ENCODE results near the gene FAM111A.

Gene FAM111A

GRCh38 chr11:59191890-59192289, 49.2 kb downstream of the FAM111A start:
- no peak for TF ChIP-seq CTCF (IDR thresholded peaks at IDR 0.05; ENCODE audit: unreplicated experiment in 3 of 3)
- Mint-ChIP-seq H3K27me3 (ENCODE audit: low read depth) (no peaks in the 10 kb centered on the region), H3K27ac (no peak overlapping the region), H3K36me3 (ENCODE audit: low read depth) (peaks cover 95% of the 10 kb centered on the region), H3K4me1 (peaks cover 20% of the 10 kb centered on the region), H3K4me3 (no peak overlapping the region), H3K9me3 (no peaks in the 10 kb centered on the region)

- no peak overlapping the region for H3K4me3 Mint-ChIP-seq
- H3K4me1 Mint-ChIP-seq: peaks cover 20% of the 10 kb centered on the region
- H3K27me3 Mint-ChIP-seq (ENCODE audit: low read depth): no peaks in the 10 kb centered on the region
- peaks cover 95% of the 10 kb centered on the region for H3K36me3 Mint-ChIP-seq (ENCODE audit: low read depth)
- TF ChIP-seq CTCF (IDR thresholded peaks at IDR 0.05; ENCODE audit: unreplicated experiment in 3 of 3): no peak
- H3K9me3 Mint-ChIP-seq: no peaks in the 10 kb centered on the region
- no peak overlapping the region for H3K27ac Mint-ChIP-seq
These were observed 49.9 kb downstream of the FAM111A start for GRCh38 chr11:59192446-59193020.

GRCh38 chr11:59193587-59194130, 51.0 kb downstream of the FAM111A start:
- no peak for TF ChIP-seq CTCF (IDR thresholded peaks at IDR 0.05; ENCODE audit: unreplicated experiment in 3 of 3)
- Mint-ChIP-seq H3K27me3 (ENCODE audit: low read depth) (no peaks in the 10 kb centered on the region), H3K27ac (no peak overlapping the region), H3K36me3 (ENCODE audit: low read depth) (peaks cover 99% of the 10 kb centered on the region), H3K4me1 (peaks cover 22% of the 10 kb centered on the region), H3K4me3 (no peak overlapping the region), H3K9me3 (no peaks in the 10 kb centered on the region)

GRCh38 chr11:59195586-59195985, 52.9 kb downstream of the FAM111A start:
- Mint-ChIP-seq H3K4me3 (no peak overlapping the region), H3K9me3 (no peaks in the 10 kb centered on the region), H3K27ac (no peak overlapping the region), H3K36me3 (ENCODE audit: low read depth) (peaks cover 93% of the 10 kb centered on the region), H3K4me1 (peaks cover 31% of the 10 kb centered on the region), H3K27me3 (ENCODE audit: low read depth) (no peaks in the 10 kb centered on the region)
- no peak for TF ChIP-seq CTCF (IDR thresholded peaks at IDR 0.05; ENCODE audit: unreplicated experiment in 3 of 3)

GRCh38 chr11:59196777-59197176, 54.1 kb downstream of the FAM111A start:
- H3K4me3 Mint-ChIP-seq: no peak overlapping the region
- peaks cover 31% of the 10 kb centered on the region for H3K4me1 Mint-ChIP-seq
- TF ChIP-seq CTCF (IDR thresholded peaks at IDR 0.05; ENCODE audit: unreplicated experiment in 3 of 3): no peak
- H3K27ac Mint-ChIP-seq: peak overlapping the region in 2 of 3 experiments; percentile 13 to 19
- H3K9me3 Mint-ChIP-seq: no peaks in the 10 kb centered on the region
- H3K27me3 Mint-ChIP-seq (ENCODE audit: low read depth): no peaks in the 10 kb centered on the region
- peaks cover 91% of the 10 kb centered on the region for H3K36me3 Mint-ChIP-seq (ENCODE audit: low read depth)

- Mint-ChIP-seq H3K4me1 (peaks cover 31% of the 10 kb centered on the region), H3K27me3 (ENCODE audit: low read depth) (no peaks in the 10 kb centered on the region)
These were observed 55.3 kb downstream of the FAM111A start for GRCh38 chr11:59197991-59198390.

More at GRCh38 chr11:59197991-59198390, 55.3 kb downstream of the FAM111A start:
- Mint-ChIP-seq H3K36me3 (ENCODE audit: low read depth) (peaks cover 86% of the 10 kb centered on the region), H3K27ac (peak overlapping the region; percentile 19 to 73 (median 53)), H3K4me3 (peak overlapping the region in 1 of 3 experiments; percentile 22), H3K9me3 (no peaks in the 10 kb centered on the region)
- no peak for TF ChIP-seq CTCF (IDR thresholded peaks at IDR 0.05; ENCODE audit: unreplicated experiment in 3 of 3)

Measured in nephron (organoid).